GM06990 (cell line): ENCODE data around the gene MSI2.

Experiments
- DNase-seq: peaks from one replicate; pipeline ENCODE4 v3.0.0-alpha.2; 2011; ENCODE audit not compliant: insufficient read length; ENCODE audit errors: extremely low read depth
- H3K27me3 ChIP-seq: replicated peaks from 2 replicates; pipeline ENCODE4 v1.6.0; 2011; ENCODE audit warnings: low read length; ENCODE audit not compliant: control insufficient read depth, insufficient read depth
- H3K36me3 ChIP-seq: 2 replicates; pipeline ENCODE4 v1.5.1; 2011; ENCODE audit warnings: low read length; ENCODE audit not compliant: control insufficient read depth, insufficient read depth
- H3K4me3 ChIP-seq: replicated peaks from 2 replicates; pipeline ENCODE4 v1.5.1; 2011; ENCODE audit warnings: low read depth, mild to moderate bottlenecking, control low read depth, low read length
- TF ChIP-seq, protein P1 (sequence below): IDR thresholded peaks from 2 replicates; pipeline ENCODE4 v1.5.1; 2011; ENCODE audit warnings: low read length, control low read depth, mild to moderate bottlenecking, inconsistent platforms; ENCODE audit not compliant: insufficient read depth, poor library complexity, severe bottlenecking

MSI2 gene

DNA sequence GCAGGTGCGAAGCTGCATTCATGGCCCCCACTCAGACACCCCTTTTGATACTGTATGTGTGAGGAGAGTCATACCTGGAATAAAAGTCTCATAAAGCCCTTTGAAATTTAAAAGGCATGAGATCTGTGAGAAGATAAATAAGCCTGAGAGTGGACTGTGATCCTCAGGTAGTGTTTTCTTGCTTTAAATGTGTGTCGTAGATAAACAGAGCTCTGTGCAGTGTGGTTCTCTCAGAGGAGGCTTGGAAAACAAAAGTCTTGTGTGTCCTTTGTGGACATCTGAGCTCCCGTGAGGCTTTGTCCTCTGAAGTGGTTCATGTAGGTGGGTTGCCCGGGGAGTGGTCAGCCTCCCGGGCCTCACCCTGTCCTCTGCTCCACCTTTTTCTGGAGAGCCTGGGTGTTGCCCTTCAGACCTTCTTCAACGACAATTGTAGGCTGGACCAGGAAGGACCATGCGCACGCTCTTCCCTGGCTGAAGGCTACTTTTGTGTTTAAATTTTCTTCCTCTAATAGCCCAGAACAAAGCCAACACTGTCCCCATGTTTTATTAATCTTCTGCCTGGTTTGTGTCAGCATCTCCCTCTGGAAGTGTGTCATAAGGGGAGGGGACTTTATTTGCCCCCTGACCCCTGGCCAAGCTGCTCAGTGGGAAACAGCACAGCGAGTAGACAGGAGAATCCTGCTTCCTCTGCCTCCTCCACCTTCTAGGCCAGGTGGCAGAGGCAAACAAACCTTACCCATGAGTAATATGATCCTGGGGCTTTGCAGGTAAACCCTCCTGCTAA, 151.2 kb downstream of the MSI2 start:
- DNase-seq, result no peak
- Histone ChIP-seq H3K36me3 (peaks cover 4% of the 10 kb centered on the region), H3K27me3 (no peaks in the 10 kb centered on the region), H3K4me3 (no peak overlapping the region)
- TF ChIP-seq, protein P1, sequence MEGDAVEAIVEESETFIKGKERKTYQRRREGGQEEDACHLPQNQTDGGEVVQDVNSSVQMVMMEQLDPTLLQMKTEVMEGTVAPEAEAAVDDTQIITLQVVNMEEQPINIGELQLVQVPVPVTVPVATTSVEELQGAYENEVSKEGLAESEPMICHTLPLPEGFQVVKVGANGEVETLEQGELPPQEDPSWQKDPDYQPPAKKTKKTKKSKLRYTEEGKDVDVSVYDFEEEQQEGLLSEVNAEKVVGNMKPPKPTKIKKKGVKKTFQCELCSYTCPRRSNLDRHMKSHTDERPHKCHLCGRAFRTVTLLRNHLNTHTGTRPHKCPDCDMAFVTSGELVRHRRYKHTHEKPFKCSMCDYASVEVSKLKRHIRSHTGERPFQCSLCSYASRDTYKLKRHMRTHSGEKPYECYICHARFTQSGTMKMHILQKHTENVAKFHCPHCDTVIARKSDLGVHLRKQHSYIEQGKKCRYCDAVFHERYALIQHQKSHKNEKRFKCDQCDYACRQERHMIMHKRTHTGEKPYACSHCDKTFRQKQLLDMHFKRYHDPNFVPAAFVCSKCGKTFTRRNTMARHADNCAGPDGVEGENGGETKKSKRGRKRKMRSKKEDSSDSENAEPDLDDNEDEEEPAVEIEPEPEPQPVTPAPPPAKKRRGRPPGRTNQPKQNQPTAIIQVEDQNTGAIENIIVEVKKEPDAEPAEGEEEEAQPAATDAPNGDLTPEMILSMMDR, result no peak

- DNase-seq, result peak; percentile 40
- TF ChIP-seq, protein P1, result no peak
- H3K27me3 ChIP-seq, result no peaks in the 10 kb centered on the region
- H3K4me3 ChIP-seq, result no peak overlapping the region
- peaks cover 2% of the 10 kb centered on the region for H3K36me3 ChIP-seq
Measured at GRCh38 chr17:57408071-57408811, 151.9 kb downstream of the MSI2 start.

DNA sequence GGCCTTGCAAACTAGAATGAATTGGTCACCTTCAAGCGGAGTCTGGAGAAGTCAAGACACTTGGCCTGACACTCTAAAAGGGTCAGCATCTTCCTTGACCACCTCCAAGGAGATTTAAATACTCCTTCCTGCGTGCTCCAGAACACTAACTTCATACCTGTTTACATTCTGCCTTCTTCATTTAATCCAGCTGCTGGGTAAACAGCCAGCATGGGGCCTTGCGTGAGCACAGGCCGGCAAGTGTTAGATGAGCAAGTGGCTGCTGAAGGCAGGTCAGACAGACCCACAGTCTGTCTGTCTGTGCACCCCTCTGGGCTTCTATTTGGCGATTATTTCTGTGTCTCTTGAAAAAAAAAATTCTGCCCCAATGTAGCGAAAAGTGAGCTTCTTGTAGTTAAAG, 153.8 kb downstream of the MSI2 start:
- TF ChIP-seq, protein P1, result no peak
- H3K4me3 ChIP-seq, result no peak overlapping the region
- no peak for DNase-seq
- H3K27me3 ChIP-seq, result no peaks in the 10 kb centered on the region
- H3K36me3 ChIP-seq, result no peaks in the 10 kb centered on the region; the same call in none of the 2 replicates

DNA sequence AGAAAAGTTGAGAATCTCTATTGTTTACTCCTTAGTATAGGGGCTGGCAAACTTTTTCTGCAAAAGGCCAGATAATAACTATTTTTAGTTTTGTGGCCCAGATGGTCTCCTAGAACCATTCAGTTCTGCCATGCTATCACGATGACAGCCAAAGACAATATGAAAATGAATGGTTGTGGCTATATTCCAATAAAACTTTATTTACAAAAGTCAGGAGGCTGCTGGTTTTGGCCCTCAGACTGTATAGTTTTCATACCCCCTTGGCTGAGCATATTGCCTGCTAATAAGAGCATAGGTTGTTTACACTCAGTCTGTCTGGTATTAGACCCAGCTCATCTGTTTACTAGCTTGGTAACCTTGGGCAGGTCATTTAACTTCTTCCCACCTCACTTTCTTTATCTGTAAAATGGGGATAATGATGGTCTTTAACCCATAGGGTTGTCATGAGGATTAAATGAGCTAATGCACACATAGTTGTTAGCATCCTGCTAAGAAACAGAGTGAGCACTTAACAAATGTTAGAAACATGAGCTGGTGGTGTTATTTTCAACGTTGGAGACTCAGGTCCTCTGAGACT, 156.3 kb downstream of the MSI2 start:
- TF ChIP-seq, protein P1, result no peak
- Histone ChIP-seq H3K27me3 (no peaks in the 10 kb centered on the region), H3K36me3 (peaks cover 2% of the 10 kb centered on the region), H3K4me3 (no peak overlapping the region)
- DNase-seq, result no peak

GRCh38 chr17:57413848-57414651, 157.7 kb downstream of the MSI2 start:
- H3K27me3 ChIP-seq, result no peaks in the 10 kb centered on the region
- H3K4me3 ChIP-seq, result no peak overlapping the region
- TF ChIP-seq, protein P1, result no peak
- H3K36me3 ChIP-seq, result peaks cover 2% of the 10 kb centered on the region; the same call in 1 of the 2 replicates
- no peak for DNase-seq
